ENCODE data around the gene OTOS.

- TF ChIP-seq CTCF (IDR thresholded peaks at IDR 0.05; ENCODE audit: low read depth, low read length, poor library complexity, severe bottlenecking) (no peak), EZH2phosphoT487 (IDR thresholded peaks at IDR 0.05; ENCODE audit: borderline replicate concordance, low read length) (no peak)
These were observed 30.4 kb upstream of the OTOS start for GRCh38 chr2:240170883-240171282.
